GM21786 (cell line): ENCODE data around the gene SARDH.

ENCODE experiments used
- ATAC-seq: cut with Tn5 transposase; IDR thresholded peaks from one replicate; pipeline ENCODE4 v1.9.1; 2021; ENCODE audit not compliant: unreplicated experiment

SARDH gene

DNA sequence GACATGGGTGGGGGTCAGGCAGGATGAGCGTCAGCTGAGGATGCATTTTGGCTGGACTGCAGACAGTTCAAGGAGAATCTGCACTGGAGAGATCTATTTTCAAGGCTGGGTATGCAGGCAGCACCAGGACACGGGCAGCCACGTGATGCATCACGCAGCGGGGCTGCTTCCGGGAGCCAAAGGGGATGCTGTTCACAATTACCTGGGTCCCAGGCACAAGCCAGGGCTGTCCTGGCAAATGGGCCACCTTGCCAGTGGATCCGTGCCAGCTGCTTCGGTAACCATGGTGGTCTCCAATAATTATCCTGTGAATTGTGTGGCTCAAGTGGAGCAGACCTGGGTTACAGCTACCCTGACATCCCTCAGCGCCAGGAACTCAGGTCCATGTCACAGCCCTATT is 84.5 kb downstream of the SARDH start:
- no peak for ATAC-seq

DNA sequence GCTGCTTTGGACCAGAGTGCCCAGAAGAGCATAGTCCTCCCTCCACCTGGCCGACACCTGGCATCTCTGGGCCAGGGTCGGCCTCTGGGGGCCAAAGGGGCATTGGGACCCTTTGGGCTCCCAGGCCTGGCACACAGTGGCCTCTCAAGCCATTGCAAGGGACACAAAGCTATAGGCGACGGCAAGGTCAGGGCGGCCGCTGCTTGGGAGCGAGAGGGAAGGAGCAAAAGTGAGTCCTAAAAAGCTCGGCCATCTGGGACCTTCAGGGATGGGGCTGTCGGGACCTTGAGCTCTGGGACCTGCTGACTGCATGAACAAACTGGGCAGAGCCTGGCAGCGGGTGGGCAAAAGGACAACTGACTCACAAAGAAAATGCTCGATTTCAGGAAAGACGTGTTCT is 88.1 kb downstream of the SARDH start:
- no peak for ATAC-seq

DNA sequence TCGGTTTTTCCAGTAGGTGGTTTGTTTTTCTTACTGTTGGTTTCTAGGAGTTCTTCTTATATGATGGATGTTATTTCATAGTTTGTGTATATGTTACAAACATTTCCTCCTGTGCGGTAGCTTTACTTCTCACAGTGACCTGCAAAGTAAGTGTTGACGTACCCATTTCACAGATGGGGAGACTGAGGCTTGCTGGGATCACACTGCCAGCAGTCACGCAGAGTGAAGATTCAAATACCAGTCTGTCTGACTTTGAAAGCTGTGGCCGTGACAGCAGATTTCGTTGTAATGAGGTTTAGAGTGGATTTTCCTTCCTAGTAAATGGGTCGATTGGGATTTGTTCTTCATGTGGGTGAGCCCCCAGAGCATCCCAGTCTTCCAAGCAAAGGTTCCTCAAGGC is 89.0 kb downstream of the SARDH start:
- ATAC-seq: no peak

DNA sequence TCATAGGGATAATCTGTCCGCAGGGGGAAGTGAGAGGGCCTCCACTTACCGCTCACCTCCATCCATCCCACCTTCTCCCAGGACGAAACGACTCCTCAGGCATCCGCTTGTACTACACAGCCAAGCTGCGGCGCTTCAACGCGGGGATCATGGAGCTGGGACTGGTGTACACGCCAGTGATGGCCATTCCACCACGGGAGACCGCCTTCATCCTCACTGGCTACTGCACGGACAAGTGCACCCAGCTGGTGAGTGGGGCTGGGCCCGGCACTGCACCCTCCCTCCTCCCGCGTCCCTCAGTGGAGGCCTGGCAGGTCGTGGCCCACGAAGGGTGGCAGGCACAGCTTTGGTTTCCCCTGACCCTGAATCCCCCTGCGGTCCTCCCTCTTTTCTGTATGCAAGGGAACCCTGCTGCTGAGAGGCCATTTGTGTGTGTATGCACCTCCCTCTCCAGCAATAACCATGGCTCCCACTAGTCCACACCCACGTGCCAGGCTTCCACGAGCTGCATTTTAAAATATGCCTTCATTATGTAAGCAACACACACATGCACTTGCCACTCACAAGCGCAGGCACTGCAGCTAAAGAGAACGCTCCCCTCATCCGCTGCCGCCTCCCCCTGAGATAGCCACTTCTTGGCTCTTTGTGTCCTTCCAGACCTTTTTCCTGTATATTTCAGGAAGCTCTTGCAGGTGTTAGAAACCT is 90.2 kb downstream of the SARDH start:
- ATAC-seq: no peak

DNA sequence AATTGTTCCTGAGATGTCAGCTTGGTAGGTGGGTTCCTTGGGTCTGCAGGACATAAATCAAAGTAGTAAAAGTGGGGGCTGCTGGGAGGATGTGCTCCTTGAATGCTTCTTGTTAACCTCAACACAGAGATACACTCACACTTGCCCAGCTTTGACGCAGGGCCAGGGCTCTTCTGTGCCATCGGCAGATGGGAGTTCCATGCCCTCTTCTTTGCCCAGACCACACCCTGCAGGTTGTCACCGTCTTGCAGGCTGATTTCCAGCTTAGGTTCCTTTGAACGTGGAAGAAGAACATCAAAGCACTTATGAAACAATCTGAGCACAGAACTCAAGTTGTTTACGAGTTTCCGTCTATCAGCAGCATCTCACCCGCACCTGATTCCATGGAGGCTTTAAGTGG is 91.0 kb downstream of the SARDH start:
- no peak for ATAC-seq

DNA sequence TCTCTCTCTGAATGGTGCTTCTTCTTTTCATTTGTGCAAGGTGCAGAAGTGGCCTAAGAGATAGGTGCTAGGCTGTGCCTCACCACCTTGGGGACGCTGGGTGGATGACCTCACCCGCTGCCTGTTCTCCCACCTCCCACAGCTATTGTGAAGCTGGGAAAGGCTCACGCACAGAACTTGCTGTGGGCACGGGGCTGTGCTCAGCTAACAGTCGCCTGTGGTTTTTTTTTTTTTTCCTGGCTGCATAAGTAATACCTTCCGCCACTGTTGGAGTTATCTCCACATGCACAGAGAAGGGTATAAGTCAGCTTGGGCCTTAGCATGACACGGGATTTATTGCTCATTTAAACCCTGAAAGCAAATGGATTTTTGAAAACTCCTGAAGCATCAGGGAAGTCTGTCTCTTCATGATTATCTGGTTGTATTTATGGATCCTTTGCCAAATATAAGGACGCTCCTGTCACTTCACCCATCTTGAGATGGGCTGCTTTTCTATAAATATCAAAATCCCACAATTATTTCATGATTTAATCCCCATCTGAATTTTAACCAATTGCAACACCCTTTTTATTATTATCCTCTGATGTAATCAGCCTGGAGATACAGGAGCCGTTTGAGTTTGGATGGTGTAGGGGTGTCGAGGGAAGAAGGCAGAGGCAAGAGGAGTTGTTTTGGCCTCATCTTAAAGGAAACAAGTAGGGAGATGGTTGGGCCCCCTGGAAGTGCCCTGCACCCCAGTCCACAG is 93.0 kb downstream of the SARDH start:
- ATAC-seq: no peak

DNA sequence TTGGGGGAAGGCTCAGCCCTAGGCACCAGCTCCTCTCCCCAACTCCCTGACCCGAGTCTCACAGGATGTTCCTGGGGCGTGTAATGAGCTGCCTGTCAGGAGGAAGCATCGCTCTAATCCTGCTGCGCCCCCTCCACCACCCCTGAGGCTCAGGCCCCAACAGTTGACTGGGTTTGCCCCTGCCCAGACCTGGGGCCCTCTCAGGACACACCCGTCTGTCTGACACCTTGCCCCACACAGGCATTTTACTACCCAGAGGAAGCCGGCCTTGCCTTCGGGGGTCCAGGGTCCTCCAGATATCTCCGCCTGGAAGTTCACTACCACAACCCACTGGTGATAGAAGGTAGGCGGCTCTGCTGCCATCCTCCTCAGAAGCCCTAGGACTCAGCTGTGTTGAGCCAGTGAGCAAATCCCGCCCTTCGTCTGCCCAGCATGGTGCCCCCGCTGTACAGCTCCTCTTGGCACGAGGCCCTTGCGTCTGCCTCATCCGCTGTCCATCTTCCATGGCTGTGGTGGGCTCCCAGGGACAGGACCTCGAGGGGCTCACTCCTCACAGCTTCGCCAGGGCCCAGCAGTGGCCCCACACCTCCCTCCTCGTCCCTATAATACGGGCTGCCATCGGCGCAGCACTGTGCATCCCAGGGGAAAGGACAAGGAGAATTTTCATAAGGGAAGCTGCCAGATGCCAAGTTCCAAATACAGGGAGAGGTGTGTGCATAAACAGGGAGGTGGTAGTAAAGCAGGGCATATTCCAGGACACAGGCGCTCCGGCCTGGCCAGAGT is 94.0 kb downstream of the SARDH start:
- ATAC-seq: no peak

DNA sequence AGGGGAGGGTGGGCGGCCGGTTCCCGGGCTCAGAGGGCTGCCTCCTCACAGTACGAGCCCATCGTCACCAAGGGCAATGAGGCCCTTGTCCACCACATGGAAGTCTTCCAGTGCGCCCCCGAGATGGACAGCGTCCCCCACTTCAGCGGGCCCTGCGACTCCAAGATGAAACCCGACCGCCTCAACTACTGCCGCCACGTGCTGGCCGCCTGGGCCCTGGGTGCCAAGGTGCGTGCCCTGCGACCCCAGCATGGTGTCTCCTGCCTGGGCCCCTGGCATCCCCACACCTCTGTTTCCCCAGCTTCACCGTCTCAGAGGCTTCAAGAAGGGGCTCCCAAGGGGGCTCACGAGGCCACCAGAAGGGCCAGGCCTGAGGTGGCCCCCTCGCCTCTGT is 94.8 kb downstream of the SARDH start:
- no peak for ATAC-seq

DNA sequence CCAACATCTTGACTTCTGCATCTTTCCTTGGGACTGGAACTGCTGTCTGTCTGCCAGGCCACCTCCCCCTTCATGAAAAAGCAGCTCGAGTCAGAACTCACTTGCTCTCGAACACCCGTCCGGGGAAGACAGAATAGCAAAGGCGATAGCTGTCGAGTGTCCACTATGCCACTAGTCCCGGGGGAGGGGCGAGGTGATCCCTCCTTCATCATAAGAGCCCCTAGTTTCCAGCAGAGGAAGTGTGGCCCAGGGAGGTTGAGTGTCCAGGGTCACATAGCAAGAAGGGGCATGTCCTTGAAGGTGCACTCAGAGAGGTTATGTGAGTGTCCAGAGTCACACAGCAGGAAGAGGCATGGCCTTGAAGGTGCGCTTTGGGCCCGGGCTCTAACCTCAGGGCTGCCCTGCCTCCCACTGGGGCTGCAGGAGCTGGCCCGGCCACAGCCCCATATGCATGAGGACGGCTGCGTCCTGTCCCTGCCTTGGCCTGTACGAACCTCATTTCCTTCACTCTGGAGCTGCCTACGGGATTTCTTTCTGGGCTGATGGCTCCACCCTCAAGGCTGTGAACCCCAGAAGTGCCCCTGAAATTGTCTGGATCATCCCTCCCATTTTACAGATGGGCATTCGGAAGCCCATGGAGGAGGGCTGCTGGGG is 95.3 kb downstream of the SARDH start:
- no peak for ATAC-seq

DNA sequence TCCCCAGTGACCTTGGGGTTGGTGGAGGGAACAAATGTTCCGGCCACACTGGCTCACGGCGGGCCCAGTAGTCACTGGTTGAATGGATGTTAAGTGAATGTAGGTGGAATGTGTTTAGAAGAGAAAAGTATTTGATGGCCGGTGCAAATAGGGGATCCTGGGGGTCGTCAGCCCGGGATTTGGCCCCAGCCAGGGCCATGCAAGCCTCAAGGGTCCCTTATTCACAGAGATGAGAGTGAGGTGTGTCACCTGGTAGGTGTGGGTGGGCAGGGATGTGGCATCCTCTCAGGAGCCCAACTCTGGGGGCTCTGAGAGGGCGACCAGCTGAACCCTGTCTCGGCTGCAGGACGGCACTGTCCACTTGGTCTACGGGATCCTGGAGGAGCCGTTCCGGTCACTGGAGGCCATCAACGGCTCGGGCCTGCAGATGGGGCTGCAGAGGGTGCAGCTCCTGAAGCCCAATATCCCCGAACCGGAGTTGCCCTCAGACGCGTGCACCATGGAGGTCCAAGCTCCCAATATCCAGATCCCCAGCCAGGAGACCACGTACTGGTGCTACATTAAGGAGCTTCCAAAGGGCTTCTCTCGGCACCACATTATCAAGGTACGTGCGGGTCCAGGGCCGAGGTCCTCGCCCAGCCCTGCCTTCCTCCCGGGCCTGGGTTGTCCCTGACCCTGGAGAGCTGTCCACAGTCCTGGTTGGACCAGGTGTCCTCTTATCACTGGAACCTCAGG is 96.1 kb downstream of the SARDH start:
- ATAC-seq: no peak

DNA sequence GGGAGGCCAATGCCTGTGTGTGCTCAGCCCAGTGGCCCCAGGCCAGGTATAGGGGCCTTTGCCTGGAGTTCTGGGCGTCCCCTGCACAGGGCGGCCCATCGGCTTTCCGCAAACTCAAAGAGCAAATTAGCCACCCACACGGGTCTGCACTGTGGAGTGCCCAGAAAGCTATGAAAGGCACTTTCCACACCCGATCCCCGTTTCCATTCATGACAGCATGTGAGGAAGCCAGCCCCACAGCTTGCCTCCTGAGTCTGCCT is 96.8 kb downstream of the SARDH start:
- ATAC-seq: no peak

DNA sequence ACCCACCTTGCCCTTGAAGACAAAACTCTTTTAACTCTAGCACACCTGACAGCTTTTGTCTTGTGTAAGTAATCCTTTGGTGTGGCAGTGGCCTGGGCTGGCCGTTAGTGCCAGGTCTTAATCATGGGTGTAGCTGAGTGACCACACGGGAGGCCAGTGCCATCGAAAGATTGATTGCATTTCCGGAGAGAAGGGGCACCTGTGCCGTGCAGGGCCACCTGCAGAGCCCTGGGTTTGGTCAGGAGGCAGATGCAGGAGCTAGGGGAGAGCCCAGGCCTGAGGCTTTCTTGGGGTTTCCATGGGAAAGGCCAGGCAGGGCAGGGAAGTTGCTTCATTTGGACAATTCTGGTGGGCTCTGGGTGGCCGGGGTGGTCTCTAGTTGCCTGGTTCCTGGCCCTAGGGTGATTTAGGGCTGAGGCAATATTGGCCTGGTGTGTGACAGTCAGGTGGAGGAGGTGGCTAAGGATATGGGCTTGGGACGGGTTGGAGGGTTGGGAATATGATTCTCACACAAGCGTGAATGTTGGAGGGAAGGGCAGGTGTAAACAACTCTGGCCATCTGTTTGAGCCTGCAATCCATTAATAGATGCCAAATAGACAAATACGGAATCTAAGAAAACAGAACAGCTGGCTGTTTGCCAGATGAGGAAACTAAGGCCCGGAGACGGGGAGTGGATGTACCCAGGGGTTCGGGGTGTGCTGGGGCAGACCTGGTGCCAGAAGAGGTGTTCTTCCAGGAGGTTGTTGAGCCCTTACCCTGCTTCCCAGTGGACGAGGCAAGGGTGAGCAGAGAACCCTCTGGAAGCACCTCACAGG is 97.4 kb downstream of the SARDH start:
- no peak for ATAC-seq

DNA sequence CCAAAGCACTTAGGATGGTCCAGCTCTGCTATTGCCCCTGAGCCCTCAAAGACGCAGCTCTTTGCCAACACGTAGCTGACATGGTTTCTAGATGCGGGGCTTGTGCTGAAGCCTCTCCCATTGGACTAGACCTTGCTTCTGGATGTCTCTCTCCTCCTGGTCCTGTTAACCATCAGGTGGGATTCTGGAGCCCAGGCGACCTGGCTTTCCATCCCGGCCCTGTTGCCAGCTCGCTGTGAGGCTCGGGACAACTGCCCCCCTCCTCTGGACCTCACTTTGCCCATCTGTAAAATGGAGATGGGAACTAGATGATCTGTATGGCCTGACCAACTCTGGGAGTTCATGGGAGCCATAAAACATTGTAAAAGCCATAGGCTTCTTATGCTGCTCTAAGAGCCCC is 98.0 kb downstream of the SARDH start:
- no peak for ATAC-seq

DNA sequence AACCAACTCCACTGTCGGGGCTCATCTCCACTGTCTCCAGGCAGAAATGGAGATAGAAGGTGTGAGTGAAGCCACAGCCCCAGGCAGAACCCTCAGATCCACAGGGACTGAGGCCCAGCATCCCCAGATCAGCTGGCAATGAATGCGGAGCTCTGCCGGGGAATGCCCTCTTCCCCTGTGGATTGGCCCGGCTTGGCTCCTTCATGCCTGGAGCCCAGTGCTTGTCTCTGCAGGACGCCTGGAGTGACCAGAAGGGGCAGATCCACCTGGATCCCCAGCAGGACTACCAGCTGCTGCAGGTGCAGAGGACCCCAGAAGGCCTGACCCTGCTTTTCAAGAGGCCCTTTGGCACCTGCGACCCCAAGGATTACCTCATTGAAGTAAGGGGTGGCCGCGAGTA is 98.5 kb downstream of the SARDH start:
- ATAC-seq: no peak

DNA sequence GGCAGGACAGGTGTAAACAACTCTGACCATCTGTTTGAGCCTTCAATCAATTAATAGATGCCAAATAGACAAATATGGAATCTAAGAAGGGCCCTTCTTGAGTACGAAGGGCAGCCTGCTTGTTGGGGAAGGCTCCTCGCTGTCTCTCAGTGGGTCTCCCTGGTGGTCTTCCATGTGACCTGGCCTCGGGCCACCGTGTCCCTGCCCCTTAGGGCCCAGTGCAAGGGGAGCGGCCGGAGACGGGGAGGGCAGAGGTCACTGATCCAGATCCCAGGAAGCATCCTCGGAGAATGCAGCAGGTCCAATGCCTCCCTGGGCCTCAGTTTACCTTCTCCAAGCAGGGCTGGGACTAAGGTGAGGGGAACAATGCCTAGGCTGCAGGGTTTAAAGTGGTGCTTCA is 99.4 kb downstream of the SARDH start:
- no peak for ATAC-seq

DNA sequence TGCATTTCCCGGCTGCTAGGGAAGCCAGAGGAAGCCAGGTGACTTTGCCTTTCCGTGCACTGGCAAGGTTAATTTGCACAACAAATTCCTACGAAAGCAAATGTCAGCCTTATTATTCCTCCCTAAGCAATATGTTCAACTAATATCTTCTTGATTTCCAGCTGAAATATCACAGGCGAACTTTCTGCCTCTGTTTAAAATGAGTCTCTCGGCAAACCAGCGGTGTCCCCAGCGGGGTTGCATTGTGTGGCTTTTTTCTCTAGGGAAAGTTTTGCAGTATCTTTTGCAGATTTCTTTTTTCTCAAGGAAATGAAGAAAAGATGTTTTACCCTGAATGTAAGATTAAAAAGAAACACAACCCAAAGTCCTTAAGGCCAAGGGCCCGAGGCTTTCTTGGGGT is 100.1 kb downstream of the SARDH start:
- ATAC-seq: no peak

DNA sequence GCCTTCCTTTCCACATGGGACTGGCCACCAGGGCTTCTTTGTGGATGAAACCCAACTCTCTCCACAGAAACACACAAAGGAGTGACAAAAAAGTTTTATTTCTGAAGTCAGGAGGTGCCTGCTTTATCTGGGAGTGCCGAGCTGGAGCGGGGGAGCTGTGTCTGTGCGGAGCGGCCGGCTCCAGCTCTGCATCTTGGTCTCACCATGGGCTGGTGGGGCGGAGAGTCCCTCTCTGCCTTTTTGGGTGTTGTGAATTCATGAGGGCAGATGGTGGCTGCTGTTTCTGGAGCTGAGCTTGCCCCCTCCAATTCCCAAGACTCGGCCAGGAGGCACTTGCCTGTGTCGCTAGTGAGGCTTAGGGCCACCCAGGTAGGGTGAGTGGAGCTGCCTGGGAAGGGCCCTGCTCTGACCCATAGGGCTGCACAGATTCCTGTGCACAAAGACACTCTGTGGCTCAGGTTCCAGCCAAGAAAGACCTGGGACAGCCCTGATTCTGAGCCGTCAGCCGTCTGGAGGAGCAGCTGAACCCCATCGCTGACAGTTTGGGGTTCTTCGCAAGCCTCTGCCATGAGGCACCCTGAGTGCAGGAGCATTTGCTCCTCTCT is 100.6 kb downstream of the SARDH start:
- ATAC-seq: no peak

DNA sequence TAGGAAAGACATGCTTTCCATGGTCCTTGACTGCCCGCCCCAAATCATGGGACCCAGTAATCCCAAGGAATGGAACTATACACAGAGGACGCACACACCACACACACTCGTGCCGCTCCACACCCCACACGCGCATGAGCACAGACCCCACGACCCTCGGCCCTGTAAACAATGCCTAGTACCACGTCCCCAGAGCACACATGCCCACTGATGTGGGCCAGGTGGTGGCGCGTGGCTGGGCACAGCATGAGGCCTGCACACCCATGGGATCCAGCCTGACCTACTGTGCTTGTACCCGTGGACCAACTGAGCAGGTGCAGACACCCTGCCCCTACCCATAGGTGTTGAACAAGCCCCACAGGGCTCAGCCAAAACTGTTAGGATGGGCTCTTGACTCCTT is 101.2 kb downstream of the SARDH start:
- ATAC-seq: no peak

DNA sequence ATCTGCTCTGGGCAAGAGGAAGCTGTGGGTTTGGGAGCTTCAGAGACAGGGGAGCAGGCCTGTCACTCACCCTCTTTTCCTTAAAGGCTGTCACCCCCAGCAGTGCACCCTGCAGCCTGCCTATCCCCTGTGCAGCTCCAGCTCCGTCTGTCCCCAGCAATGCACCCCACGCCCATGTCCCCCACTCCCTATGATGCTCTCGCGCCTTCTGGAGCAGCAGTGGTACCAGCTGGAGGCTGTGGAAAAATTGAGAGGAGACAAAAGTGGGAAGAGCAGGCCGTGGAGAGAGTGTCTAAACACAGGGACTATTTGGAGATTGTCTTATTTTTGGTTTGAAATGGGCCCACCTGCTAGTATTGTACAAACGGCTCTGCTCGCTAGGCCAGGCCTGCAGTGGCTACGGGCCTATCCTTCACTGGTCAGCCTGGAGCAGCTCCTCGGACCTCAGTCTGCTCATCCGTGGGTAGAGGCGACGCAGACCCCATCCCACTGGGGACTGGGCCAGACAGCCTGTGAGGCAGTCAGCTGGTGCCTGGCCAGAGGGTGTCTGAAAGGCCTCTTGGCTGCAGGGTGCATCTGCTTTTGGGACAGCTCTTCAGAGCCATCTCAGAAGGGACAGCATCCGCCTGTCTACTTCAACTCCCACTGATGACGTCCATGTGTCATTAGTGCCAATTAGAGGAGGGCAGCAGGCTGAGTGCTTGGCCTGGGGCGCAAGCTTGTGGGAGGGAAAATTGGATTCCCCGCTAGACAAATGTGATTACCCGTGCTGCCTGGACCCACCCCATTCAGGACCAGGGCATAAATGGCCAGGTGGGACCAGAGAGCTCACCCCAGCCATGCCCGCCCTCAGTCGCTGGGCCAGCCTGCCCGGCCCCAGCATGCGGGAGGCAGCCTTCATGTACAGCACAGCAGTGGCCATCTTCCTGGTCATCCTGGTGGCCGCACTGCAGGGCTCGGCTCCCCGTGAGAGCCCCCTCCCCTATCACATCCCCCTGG is 102.3 kb downstream of the SARDH start, which contains the start of gene DBH:
Gene DBH (plus strand): TSS at position 831 of the 999 bp plus-strand sequence. CDS start 9 bp downstream, at position 840.
- no peak for ATAC-seq
